Upper lobe of left lung (tissue), 6 donors: ENCODE measurements around the gene CCNG2. TPM values are rescaled to one million over a fixed set of nuclear protein-coding genes. Genes with fewer than 3 reads are reported as not detected.

Source experiments
- ATAC-seq, 2 donors: fragments of 200-7000 bp; cut with Tn5 transposase; one replicate each; pipeline ENCODE4 v1.9.1; 2022; ENCODE audit warnings: mild to moderate bottlenecking in 2 of 2, moderate library complexity in 2 of 2; ENCODE audit not compliant: low FRiP score in 2 of 2
- DNase-seq, 2 donors: peaks; one replicate each; pipeline ENCODE4 v3.0.0-alpha.2; 2019 to 2020
- H3K27ac ChIP-seq, 4 donors: fragments of 200-600 bp; sonication (generic); one replicate each; pipeline ENCODE4 v1.5.1; 2016 to 2019
- H3K27me3 ChIP-seq, 4 donors: fragments of 200-600 bp; sonication (generic); one replicate each; pipeline ENCODE4 v1.5.1; 2017 to 2019
- H3K36me3 ChIP-seq, 4 donors: fragments of 200-600 bp; sonication (generic); one replicate each; pipeline ENCODE4 v1.5.1; 2016 to 2019
- H3K4me1 ChIP-seq, 4 donors: fragments of 200-600 bp; sonication (generic); one replicate each; pipeline ENCODE4 v1.5.1; 2018 to 2019
- H3K4me3 ChIP-seq, 4 donors: fragments of 200-600 bp; sonication (generic); one replicate each; pipeline ENCODE4 v1.5.1; 2017 to 2019; ENCODE audit warnings: mild to moderate bottlenecking in 2 of 4, moderate library complexity in 1 of 4
- H3K9me3 ChIP-seq, 4 donors: fragments of 200-600 bp; sonication (generic); one replicate each; pipeline ENCODE4 v1.5.1; 2018 to 2019
- CTCF ChIP-seq, 6 experiments: fragments of 450-650 bp in 4 of 6; fragments of 200-600 bp in 2 of 6; sonication (generic) in 2 of 6; IDR thresholded peaks; one replicate each; pipeline ENCODE4 v1.5.1; 2016 to 2019; ENCODE audit warnings: antibody characterized with exemption in 6 of 6
- EP300 ChIP-seq, 4 donors: sonication (generic); formaldehyde crosslinking; IDR thresholded peaks; one replicate each; pipeline ENCODE4 v1.5.1; 2017; ENCODE audit warnings: antibody characterized with exemption in 4 of 4, control low read depth in 2 of 4
- POLR2A ChIP-seq, 4 donors: fragments of 450-650 bp; IDR thresholded peaks; one replicate each; pipeline ENCODE4 v1.5.1; 2016 to 2017; ENCODE audit warnings: antibody characterized with exemption in 4 of 4, mild to moderate bottlenecking in 2 of 4
- POLR2AphosphoS5 ChIP-seq, 2 donors: sonication (generic); formaldehyde crosslinking; IDR thresholded peaks; one replicate each; pipeline ENCODE4 v1.5.1; 2017; ENCODE audit warnings: antibody characterized with exemption in 2 of 2
- WGBS, 2 donors: methylation state at CpG; one replicate each; pipeline ENCODE4 v1.1.5; 2017 to 2018; 5-methylcytosine and 5-hydroxymethylcytosine counted together
- total RNA-seq, 6 donors: library from RNA; depleted of rRNA in 4 of 6; stranded (reverse); fragments of >200 nt in 4 of 6; gene quantifications; one replicate each; pipeline versions ENCODE4 v1.1.0 to v1.2.1, GENCODE V29; 2016 to 2021
- donor health status: DM: no; HTN: no; CAD: no; lungs with moderate emphysema.
- donor health status: DM: no; HTN: yes; CAD: no; lungs with severe emphysema.

Gene CCNG2
- total RNA-seq, 6 donors from 2014 or later: 14.1 to 50.5 (median 27.3) TPM

- no peak overlapping the region for H3K27ac ChIP-seq
- H3K4me1 ChIP-seq: no peaks in the 10 kb centered on the region
- H3K36me3 ChIP-seq: no peaks in the 10 kb centered on the region
- H3K4me3 ChIP-seq: no peak overlapping the region
- ATAC-seq (no peak), DNase-seq (no peak)
- H3K27me3 ChIP-seq: no peaks in the 10 kb centered on the region
- TF ChIP-seq CTCF (IDR thresholded peaks at IDR 0.05) (no peak), POLR2AphosphoS5 (IDR thresholded peaks at IDR 0.05) (no peak), EP300 (IDR thresholded peaks at IDR 0.05) (no peak), POLR2A (IDR thresholded peaks at IDR 0.05) (no peak)
- H3K9me3 ChIP-seq: no peaks in the 10 kb centered on the region
Measured at GRCh38 chr4:77185686-77186085, 28.7 kb downstream of the CCNG2 start.

GRCh38 chr4:77187322-77187721, 30.3 kb downstream of the CCNG2 start:
- WGBS, 2 donors: 50 to 83% methylated on average over 2 of the region's 2 CpGs
- TF ChIP-seq CTCF (IDR thresholded peaks at IDR 0.05): no peak

GRCh38 chr4:77188498-77189220, 31.7 kb downstream of the CCNG2 start:
- no peaks in the 10 kb centered on the region for H3K4me1 ChIP-seq
- H3K4me3 ChIP-seq: no peak overlapping the region
- no peak for ATAC-seq
- TF ChIP-seq POLR2A (IDR thresholded peaks at IDR 0.05): no peak
- TF ChIP-seq POLR2AphosphoS5 (IDR thresholded peaks at IDR 0.05): no peak
- TF ChIP-seq EP300 (IDR thresholded peaks at IDR 0.05): no peak
- no peak for TF ChIP-seq CTCF (IDR thresholded peaks at IDR 0.05)
- WGBS, 2 donors: 89% methylated on average over 9 of the region's 9 CpGs
- H3K27ac ChIP-seq: no peak overlapping the region
- H3K27me3 ChIP-seq: no peaks in the 10 kb centered on the region
- H3K9me3 ChIP-seq: no peaks in the 10 kb centered on the region
- no peaks in the 10 kb centered on the region for H3K36me3 ChIP-seq
- DNase-seq: no peak

More at GRCh38 chr4:77187322-77187721, 30.3 kb downstream of the CCNG2 start:
- Histone ChIP-seq H3K9me3 (no peaks in the 10 kb centered on the region), H3K4me1 (no peaks in the 10 kb centered on the region), H3K4me3 (no peak overlapping the region), H3K36me3 (no peaks in the 10 kb centered on the region), H3K27ac (no peak overlapping the region), H3K27me3 (no peaks in the 10 kb centered on the region)
- ATAC-seq: no peak
- DNase-seq: no peak

GRCh38 chr4:77189412-77189811, 32.4 kb downstream of the CCNG2 start:
- Histone ChIP-seq H3K4me3 (no peak overlapping the region), H3K36me3 (no peaks in the 10 kb centered on the region), H3K4me1 (no peaks in the 10 kb centered on the region), H3K27ac (no peak overlapping the region), H3K9me3 (no peaks in the 10 kb centered on the region), H3K27me3 (no peaks in the 10 kb centered on the region)
- TF ChIP-seq CTCF (IDR thresholded peaks at IDR 0.05) (no peak), EP300 (IDR thresholded peaks at IDR 0.05) (no peak), POLR2A (IDR thresholded peaks at IDR 0.05) (no peak), POLR2AphosphoS5 (IDR thresholded peaks at IDR 0.05) (no peak)
- ATAC-seq (no peak), DNase-seq (no peak)
- 52 to 65% methylated on average over 1 of the region's 1 CpG for WGBS, 2 donors

GRCh38 chr4:77190053-77190452, 33.0 kb downstream of the CCNG2 start:
- no peak for DNase-seq
- Histone ChIP-seq H3K4me3 (no peak overlapping the region), H3K4me1 (no peaks in the 10 kb centered on the region), H3K27ac (no peak overlapping the region), H3K36me3 (no peaks in the 10 kb centered on the region), H3K9me3 (no peaks in the 10 kb centered on the region), H3K27me3 (no peaks in the 10 kb centered on the region)
- TF ChIP-seq EP300 (IDR thresholded peaks at IDR 0.05) (no peak), CTCF (IDR thresholded peaks at IDR 0.05) (no peak), POLR2AphosphoS5 (IDR thresholded peaks at IDR 0.05) (no peak)
- no peak for ATAC-seq
- 89 to 91% methylated on average over 1 of the region's 1 CpG for WGBS, 2 donors
